ENCODE results near the gene SEMA3D. TPM values are rescaled to one million over a fixed set of nuclear protein-coding genes. Genes with fewer than 3 reads are reported as not detected.

Gene SEMA3D
- total and polyA plus RNA-seq, 2 of the 4 experiments (the other 2 are of a cell fraction) = 2.9 to 13.6 TPM

DNA sequence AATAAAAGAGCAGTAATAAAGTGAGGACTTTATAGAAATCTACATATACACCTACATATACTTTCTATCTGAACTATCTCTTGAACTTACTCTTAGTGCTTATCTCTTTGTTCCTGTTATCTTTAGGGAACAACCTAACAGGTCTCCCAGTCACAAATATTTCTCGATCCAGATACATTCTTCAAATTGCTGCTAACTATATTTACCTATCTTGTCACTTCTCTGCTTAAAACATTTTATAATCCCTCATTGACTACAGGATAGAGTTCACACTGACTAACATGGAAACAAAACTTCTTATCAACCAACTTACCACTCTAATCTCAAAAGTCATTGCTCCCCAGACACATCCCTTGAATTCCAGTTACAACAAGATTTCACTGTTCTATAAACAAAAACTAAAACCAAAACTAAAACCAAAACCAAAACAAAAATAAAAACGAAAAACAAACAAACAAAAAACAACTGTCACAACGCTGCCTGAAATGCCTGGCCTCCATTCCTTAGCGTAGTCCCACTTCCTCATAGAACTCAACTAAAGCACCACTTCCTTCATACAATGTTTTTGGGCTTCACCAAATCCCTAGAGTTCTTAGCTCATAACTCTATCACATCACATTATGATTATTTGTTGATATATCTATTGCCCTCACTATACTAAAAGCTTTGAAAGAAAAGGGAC is 134.7 kb downstream of the SEMA3D start:
- dilution Hi-C loops (cut with HindIII; ENCODE audit: low sequenced_read_pairs, unreplicated experiment) = no loop called here
- H3K9me1 ChIP-seq (ENCODE audit: insufficient read depth, low read length) = no peaks in the 10 kb centered on the region
- no peaks in the 10 kb centered on the region for H3K79me1 ChIP-seq (ENCODE audit: low read depth in 1 of 2, low read length in 2 of 2)
- H3K4me2 ChIP-seq (ENCODE audit: low read depth, low read length) = no peak overlapping the region
- no peaks in the 10 kb centered on the region for H3K27me3 ChIP-seq (ENCODE audit: control insufficient read depth, insufficient read depth, low read length)
- no peak overlapping the region for H3K9ac ChIP-seq (ENCODE audit: low read depth, low read length)
- no peak for TF ChIP-seq RCOR1 (IDR thresholded peaks at IDR 0.05; ENCODE audit: insufficient replicate concordance, low read length)
- TF ChIP-seq, protein P1, sequence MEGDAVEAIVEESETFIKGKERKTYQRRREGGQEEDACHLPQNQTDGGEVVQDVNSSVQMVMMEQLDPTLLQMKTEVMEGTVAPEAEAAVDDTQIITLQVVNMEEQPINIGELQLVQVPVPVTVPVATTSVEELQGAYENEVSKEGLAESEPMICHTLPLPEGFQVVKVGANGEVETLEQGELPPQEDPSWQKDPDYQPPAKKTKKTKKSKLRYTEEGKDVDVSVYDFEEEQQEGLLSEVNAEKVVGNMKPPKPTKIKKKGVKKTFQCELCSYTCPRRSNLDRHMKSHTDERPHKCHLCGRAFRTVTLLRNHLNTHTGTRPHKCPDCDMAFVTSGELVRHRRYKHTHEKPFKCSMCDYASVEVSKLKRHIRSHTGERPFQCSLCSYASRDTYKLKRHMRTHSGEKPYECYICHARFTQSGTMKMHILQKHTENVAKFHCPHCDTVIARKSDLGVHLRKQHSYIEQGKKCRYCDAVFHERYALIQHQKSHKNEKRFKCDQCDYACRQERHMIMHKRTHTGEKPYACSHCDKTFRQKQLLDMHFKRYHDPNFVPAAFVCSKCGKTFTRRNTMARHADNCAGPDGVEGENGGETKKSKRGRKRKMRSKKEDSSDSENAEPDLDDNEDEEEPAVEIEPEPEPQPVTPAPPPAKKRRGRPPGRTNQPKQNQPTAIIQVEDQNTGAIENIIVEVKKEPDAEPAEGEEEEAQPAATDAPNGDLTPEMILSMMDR (conservative IDR thresholded peaks at IDR 0.05; ENCODE audit: low read depth, low read length) = no peak
- TF ChIP-seq CHD1 (IDR thresholded peaks at IDR 0.05; ENCODE audit: low read depth, low read length) = no peak
- TF ChIP-seq, protein P2, sequence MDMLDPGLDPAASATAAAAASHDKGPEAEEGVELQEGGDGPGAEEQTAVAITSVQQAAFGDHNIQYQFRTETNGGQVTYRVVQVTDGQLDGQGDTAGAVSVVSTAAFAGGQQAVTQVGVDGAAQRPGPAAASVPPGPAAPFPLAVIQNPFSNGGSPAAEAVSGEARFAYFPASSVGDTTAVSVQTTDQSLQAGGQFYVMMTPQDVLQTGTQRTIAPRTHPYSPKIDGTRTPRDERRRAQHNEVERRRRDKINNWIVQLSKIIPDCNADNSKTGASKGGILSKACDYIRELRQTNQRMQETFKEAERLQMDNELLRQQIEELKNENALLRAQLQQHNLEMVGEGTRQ (IDR thresholded peaks at IDR 0.05; ENCODE audit: low read depth, low read length) = no peak
- no peak for TF ChIP-seq RFX5 (IDR thresholded peaks at IDR 0.05; ENCODE audit: low read depth, low read length)
- TF ChIP-seq MXI1 (IDR thresholded peaks at IDR 0.05; ENCODE audit: borderline replicate concordance, low read depth, low read length) = no peak
- no peak for TF ChIP-seq MAZ (IDR thresholded peaks at IDR 0.05; ENCODE audit: borderline replicate concordance, low read depth, low read length)
- no peak for TF ChIP-seq RAD21 (IDR thresholded peaks at IDR 0.05; ENCODE audit: low read length)
- TF ChIP-seq, protein P3, sequence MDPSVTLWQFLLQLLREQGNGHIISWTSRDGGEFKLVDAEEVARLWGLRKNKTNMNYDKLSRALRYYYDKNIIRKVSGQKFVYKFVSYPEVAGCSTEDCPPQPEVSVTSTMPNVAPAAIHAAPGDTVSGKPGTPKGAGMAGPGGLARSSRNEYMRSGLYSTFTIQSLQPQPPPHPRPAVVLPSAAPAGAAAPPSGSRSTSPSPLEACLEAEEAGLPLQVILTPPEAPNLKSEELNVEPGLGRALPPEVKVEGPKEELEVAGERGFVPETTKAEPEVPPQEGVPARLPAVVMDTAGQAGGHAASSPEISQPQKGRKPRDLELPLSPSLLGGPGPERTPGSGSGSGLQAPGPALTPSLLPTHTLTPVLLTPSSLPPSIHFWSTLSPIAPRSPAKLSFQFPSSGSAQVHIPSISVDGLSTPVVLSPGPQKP (IDR thresholded peaks at IDR 0.05; ENCODE audit: borderline replicate concordance, low read depth, low read length) = no peak
- TF ChIP-seq FOS (IDR thresholded peaks at IDR 0.05; ENCODE audit: low read depth, low read length) = no peak
- no peak for TF ChIP-seq CEBPB (IDR thresholded peaks at IDR 0.05; ENCODE audit: low read depth, low read length)
- TF ChIP-seq BHLHE40 (IDR thresholded peaks at IDR 0.05; ENCODE audit: low read depth, low read length) = no peak
- no peak for TF ChIP-seq MAFK (IDR thresholded peaks at IDR 0.05; ENCODE audit: low read depth, low read length)
- TF ChIP-seq POLR2A (IDR thresholded peaks at IDR 0.05; ENCODE audit: low read depth, low read length) = no peak
- TF ChIP-seq NFE2L2 (IDR thresholded peaks at IDR 0.05; ENCODE audit: low read depth, low read length) = no peak
- no peak for TF ChIP-seq SMC3 (IDR thresholded peaks at IDR 0.05; ENCODE audit: low read depth, low read length)
- no peak overlapping the region for H4K8ac ChIP-seq (ENCODE audit: low read depth in 2 of 2, low read length in 2 of 2)
- ATAC-seq (ENCODE audit: low read depth) (no peak), DNase-seq (no peak)
- in situ Hi-C loops (cut with MboI; ENCODE audit: low sequenced_read_pairs) = loop anchor here (5.0 to 10.0 kb wide), 2 partner anchors 135 to 413 kb away; partner anchors contain the start of gene SEMA3D
- ChIA-PET POLR2A (ENCODE audit: unreplicated experiment) (no interaction called here), CTCF (no interaction called here)
- no peak overlapping the region for H3K14ac ChIP-seq (replicated peaks; ENCODE audit: low read depth, low read length)
- no peak overlapping the region for H3K4me3 ChIP-seq (ENCODE audit: insufficient read depth, low read depth, low read length)
- no peak overlapping the region for H3K23ac ChIP-seq (ENCODE audit: low read depth, low read length)
- intact Hi-C loops (cut with micrococcal nuclease) = no loop called here
- H2BK120ac ChIP-seq (ENCODE audit: low read depth, low read length) = no peak overlapping the region
- no peak overlapping the region for H2BK20ac ChIP-seq (ENCODE audit: low read depth, low read length)
- BruUV-seq (replicated peaks) = no TSS peak
- H4K20me1 ChIP-seq (ENCODE audit: insufficient read depth, low read length) = no peaks in the 10 kb centered on the region
- no peak overlapping the region for H2AFZ ChIP-seq (replicated peaks; ENCODE audit: low read length, poor library complexity)
- 20 to 83% methylated on average over 1 of the region's 4 CpGs for WGBS, 2 experiments (ENCODE audit: extremely low coverage in 2 of 2, insufficient read length in 1 of 2)
- H3K4me1 ChIP-seq (ENCODE audit: control insufficient read depth, insufficient read depth, low read length) = no peaks in the 10 kb centered on the region
- H3K18ac ChIP-seq (ENCODE audit: low read depth, low read length) = no peak overlapping the region
- H2BK15ac ChIP-seq (ENCODE audit: low read depth, low read length) = no peak overlapping the region
- H3K27ac ChIP-seq (ENCODE audit: insufficient read depth, low read length) = no peak overlapping the region
- no peak overlapping the region for H2AK5ac ChIP-seq (ENCODE audit: low read depth, low read length)
- no peaks in the 10 kb centered on the region for H3K36me3 ChIP-seq (ENCODE audit: control insufficient read depth, insufficient read depth, low read length)
- H2BK5ac ChIP-seq (ENCODE audit: low read depth, low read length, poor library complexity, severe bottlenecking) = no peak overlapping the region
- H4K91ac ChIP-seq (ENCODE audit: insufficient read depth, low read depth, low read length) = no peak overlapping the region
- H3K56ac ChIP-seq (ENCODE audit: extremely low read depth, insufficient read depth, low read length) = no peak overlapping the region
- H4K5ac ChIP-seq (ENCODE audit: low read depth, low read length) = no peak overlapping the region
- no peak overlapping the region for H3K4ac ChIP-seq (ENCODE audit: low read depth, low read length)
- H2AK9ac ChIP-seq (replicated peaks; ENCODE audit: low read depth, low read length, poor library complexity) = no peak overlapping the region
- no peaks in the 10 kb centered on the region for H3K9me3 ChIP-seq (ENCODE audit: control insufficient read depth, insufficient read depth, low read length)
